Stimulated activated CD8-positive, alpha-beta memory T cell treated with anti-CD3 and anti-CD28 coated beads, Interleukin-4, amount 100 ng/mL, for 48 hours (primary cell): ENCODE results near the gene REX1BD.
"Not testable (repeated sequence)": the region's sequence is repeated elsewhere in the genome, so short reads cannot be mapped to it uniquely, and the experiment has no call there.

Experiments used
- DNase-seq: peaks from one replicate; pipeline ENCODE4 v3.0.0-alpha.2; 2020

REX1BD gene

GRCh38 chr19:18588611-18589379 is at the start of gene REX1BD:
REX1BD (plus strand) TSS chr19:18588798; CDS start chr19:18588802, 4 bp downstream.
- peak; percentile 91 for DNase-seq

- no peak for DNase-seq
These were observed 49.2 kb upstream of the REX1BD start for GRCh38 chr19:18539372-18539771.

GRCh38 chr19:18540200-18540599 is 48.4 kb upstream of the REX1BD start:
- not testable (repeated sequence) for DNase-seq

- DNase-seq = peak; percentile 52
These were observed 47.2 kb upstream of the REX1BD start for GRCh38 chr19:18541258-18541991.

- DNase-seq = no peak
These were observed 46.3 kb upstream of the REX1BD start for GRCh38 chr19:18541992-18542940.

GRCh38 chr19:18542941-18543813 is 45.4 kb upstream of the REX1BD start, which contains the start of gene FKBP8:
FKBP8 (minus strand) TSS chr19:18543573; CDS start chr19:18541970, 1,603 bp downstream.
- DNase-seq = peak; percentile 97

- DNase-seq = peak; percentile 82
These were observed 44.7 kb upstream of the REX1BD start for GRCh38 chr19:18543814-18544475.

- no peak for DNase-seq
These were observed 37.0 kb upstream of the REX1BD start for GRCh38 chr19:18551631-18552030.

GRCh38 chr19:18557411-18558201 is 31.0 kb upstream of the REX1BD start, which contains the start of gene KXD1:
KXD1 (plus strand) TSS chr19:18557870; CDS start chr19:18562057, 4,187 bp downstream.
- DNase-seq = peak; percentile 98

GRCh38 chr19:18558202-18558555 is 30.4 kb upstream of the REX1BD start:
- DNase-seq = no peak

- no peak for DNase-seq
These were observed 30.0 kb upstream of the REX1BD start for GRCh38 chr19:18558604-18559003.

GRCh38 chr19:18559685-18560084 is 28.9 kb upstream of the REX1BD start:
- DNase-seq = no peak

GRCh38 chr19:18562086-18562485 is 26.5 kb upstream of the REX1BD start:
- no peak for DNase-seq

GRCh38 chr19:18566953-18567352 is 21.6 kb upstream of the REX1BD start:
- no peak for DNase-seq

- DNase-seq = no peak
These were observed 20.2 kb upstream of the REX1BD start for GRCh38 chr19:18568367-18568766.

- DNase-seq = peak; percentile 100
These were observed 16.8 kb upstream of the REX1BD start, which contains the start of gene UBA52 for GRCh38 chr19:18571564-18572344. UBA52 (plus strand) TSS chr19:18571857; CDS start chr19:18573301, 1,444 bp downstream.

- no peak for DNase-seq
These were observed 13.8 kb upstream of the REX1BD start for GRCh38 chr19:18574691-18575291.

- no peak for DNase-seq
These were observed 12.2 kb upstream of the REX1BD start for GRCh38 chr19:18576383-18576782.

GRCh38 chr19:18577365-18577914 is 11.2 kb upstream of the REX1BD start:
- DNase-seq = no peak
